HG03460 (cell line): ENCODE results near the gene PFKFB3.
"Not testable (repeated sequence)": the region's sequence is repeated elsewhere in the genome, so short reads cannot be mapped to it uniquely, and the experiment has no call there.

Source experiments
- ATAC-seq: cut with Tn5 transposase; IDR thresholded peaks from one replicate; pipeline ENCODE4 v1.9.1; 2021; ENCODE audit not compliant: unreplicated experiment

PFKFB3 gene

DNA sequence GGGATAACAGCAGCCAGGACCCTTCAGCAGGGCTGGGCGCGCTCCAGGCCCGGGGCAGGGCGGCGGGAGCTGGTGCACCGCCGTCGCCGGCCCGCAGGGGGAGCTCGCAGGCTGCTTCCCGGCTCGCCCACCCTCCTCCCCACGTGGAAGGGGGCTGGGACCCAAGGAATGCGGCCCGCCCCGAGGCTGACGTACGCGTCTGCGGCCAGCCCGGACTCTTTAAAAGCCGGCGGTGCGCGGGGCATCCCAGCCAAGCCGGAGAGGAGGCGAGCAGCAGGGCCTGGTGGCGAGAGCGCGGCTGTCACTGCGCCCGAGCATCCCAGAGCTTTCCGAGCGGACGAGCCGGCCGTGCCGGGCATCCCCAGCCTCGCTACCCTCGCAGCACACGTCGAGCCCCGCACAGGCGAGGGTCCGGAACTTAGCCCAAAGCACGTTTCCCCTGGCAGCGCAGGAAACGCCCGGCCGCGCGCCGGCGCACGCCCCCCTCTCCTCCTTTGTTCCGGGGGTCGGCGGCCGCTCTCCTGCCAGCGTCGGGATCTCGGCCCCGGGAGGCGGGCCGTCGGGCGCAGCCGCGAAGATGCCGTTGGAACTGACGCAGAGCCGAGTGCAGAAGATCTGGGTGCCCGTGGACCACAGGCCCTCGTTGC is at the start of gene PFKFB3:
PFKFB3 (plus strand) TSS at position 249 of the 647 bp plus-strand sequence; CDS start at position 578, 329 bp downstream.
- ATAC-seq, result peak; percentile 72

DNA sequence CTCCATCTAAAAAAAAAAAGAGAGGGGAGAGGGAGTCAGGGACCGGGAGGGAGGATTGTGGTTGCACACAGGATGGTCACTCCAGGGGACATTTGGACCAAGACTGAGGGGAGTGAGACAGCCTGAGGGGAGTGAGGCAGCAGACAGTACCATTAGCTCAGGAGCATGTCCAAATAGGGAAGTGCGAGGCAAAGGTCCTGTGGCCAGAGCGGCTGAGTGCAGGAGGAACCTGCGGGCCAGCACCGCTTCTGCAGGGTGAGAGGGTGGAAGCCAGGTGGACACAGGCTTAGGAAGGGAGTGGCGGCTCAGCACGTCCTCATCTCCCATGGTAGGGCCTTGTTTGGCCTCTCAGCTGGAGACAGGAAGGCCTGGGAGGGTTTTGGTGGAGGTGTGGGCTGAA is 48.9 kb upstream of the PFKFB3 start:
- no peak for ATAC-seq

DNA sequence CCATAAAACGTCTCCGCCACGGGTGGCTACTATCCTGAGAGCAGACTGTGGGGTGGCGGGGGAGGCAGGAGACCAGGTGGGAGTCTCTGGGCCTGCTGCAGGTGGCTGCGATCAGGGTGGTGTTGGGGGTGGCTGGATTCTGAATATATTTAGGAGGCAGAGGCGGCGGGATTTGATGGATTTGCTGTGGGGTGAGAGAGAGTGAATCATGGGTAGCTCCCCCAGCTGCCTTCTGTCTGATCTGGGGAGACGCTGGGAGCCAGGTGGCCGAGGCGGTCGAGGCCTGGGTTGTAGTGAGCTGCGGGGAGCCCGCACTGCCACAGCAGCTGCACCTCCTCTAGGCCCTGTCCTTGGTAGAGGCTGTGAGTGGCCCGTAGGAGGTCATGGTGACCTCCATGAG is 48.2 kb upstream of the PFKFB3 start:
- no peak for ATAC-seq

DNA sequence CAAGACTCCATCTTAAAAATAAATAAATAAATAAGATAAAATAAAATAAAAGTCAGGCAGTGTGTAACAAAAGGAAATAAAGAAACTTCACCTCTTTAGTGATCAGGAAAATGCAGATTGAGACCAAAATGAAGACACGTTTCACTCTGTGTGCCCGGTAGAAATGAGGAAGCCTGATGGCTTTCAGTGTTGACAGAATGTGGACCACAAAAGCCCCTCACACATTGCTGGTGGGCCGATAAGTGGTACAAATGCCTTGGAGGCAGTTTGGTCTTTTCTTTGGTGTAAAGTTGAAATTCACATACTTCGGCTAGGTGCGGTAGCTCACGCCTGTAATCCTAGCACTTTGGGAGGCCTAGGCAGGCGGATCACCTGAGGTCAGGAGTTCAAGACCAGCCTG is 44.5 kb upstream of the PFKFB3 start:
- ATAC-seq, result no peak

DNA sequence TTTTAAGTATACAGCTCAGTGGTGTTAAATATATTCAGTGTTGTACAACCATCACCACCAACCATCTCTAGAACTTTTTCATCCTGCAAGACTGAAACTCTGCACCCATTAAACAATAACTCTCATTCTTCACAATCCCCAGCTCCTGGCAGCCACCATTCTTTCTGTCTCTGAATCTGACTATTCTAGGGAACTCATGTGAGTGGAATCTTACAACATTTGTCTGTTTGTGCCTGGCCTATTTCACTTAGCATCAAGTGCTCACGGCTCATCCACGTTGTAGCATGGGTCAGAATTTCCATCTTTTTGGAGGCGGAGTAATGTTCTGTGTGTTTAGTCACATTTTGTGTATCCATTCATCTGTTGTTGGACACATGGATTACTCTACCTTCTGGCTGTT is 40.8 kb upstream of the PFKFB3 start:
- ATAC-seq, result no peak

DNA sequence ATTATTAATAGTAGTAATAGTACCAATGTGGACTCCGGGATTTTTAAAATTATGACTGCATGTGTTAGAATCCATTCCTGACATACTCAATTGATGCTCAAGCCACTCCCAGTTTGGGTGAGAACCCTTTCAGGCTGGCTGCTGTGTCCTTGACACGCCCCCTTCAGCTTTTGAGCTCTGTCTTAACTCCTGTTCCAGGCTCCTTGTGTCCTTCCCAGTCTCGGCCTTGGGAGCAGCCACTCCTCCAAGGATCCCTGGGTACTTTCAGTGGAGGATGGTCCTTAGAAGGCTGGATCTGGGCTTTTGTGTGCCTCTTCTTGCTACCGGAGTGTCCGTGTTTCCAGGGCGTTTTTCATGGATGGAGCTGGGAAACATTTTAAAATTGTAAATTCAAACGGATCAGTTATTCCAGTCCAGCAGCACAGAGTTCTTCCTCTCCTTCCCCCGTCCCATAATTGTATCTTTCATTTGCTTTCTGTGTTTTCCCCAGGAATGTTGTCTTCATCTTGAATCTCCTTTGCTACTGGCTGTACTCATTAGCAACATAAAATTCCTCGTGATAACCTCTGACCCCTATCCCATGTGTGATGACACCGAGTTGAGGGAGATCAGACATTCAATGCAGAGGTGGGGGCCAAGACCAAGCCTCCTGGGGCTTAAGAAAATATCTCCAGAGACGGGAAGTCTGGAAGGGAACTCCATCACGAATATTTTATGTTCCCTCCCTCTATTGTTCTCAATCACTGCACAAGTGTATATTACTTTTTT is 40.0 kb upstream of the PFKFB3 start:
- ATAC-seq, result no peak

DNA sequence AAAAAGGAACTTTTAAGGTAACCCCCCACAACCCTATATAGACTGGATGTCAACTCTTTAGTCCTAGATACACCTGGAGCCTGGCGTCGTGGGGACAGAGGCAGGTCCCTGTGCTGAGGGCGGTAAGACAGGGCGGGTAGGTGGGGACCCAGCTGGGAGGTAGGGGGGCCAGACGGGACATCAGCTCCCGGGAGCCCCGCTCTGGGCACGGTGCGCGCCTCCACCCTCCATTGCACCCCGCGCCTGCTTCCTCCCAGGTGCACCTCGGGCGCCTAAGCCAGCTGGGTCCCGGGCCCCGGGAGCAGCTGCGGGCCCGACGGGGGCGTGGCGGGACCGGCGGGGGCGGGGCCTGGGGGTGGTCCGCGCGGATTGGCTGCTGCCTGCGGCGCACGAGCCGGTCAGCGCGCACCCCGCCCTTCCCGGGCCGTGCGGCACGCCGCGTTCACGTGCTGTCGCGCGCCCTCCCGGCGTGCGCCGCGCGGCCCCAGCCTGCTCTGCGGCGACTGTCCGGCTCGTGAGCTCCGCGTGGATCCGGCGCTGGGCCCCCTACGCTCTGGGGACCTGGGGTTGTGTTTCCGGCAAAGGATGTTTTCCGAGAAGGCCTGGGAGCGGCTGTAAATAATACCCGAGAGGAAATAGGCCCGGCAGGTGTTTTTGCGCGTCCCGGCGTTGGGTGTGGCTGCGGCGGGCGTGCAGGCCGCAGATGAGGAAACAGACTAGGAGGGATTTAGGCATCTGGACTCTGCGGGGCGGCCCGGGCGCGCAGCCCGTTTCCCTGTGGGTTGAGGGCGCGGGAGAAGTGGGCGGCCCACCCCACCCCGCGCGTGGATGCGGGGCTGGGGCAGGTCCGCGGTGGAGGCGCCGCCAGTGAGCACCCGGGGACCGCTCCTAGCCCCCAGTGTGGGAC is 39.1 kb upstream of the PFKFB3 start:
- ATAC-seq, result peak; percentile 95

DNA sequence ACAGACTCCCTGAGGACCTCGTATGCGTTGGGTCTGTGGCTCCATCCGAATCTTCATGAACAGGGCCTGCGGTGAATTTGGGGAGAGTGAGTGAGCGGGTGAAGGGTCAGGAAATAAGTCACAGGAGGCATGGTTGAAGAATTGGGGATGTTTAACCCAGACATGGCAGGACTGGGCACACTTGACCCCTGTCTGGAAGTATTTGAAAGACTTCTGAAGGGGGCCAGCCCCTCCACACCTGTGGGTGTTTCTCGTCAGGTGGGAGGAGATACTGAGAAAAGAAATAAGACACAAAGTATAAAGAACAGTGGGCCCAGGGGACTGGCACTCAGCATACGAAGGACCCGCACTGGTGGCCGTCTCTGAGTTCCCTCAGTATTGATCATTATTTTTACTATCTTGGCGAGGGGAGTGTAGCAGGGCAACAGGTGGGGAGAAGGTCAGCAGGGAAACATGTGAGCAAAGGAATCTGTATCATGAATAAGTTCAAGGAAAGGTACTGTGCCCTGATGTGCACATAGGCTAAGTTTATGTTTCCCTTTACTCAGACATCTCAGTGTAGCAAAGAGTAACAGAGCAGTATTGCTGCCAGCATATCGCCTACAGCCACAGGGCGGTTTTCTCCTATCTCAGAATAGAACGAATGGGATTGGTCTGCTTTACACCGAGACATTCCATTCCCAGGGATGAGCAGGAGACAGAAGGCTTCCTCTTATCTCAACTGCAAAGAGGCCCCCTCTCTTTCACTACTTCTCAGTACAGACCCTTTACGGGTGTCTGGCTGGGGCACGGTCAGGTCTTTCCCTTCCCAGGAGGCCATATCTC is 38.2 kb upstream of the PFKFB3 start:
- no peak for ATAC-seq

DNA sequence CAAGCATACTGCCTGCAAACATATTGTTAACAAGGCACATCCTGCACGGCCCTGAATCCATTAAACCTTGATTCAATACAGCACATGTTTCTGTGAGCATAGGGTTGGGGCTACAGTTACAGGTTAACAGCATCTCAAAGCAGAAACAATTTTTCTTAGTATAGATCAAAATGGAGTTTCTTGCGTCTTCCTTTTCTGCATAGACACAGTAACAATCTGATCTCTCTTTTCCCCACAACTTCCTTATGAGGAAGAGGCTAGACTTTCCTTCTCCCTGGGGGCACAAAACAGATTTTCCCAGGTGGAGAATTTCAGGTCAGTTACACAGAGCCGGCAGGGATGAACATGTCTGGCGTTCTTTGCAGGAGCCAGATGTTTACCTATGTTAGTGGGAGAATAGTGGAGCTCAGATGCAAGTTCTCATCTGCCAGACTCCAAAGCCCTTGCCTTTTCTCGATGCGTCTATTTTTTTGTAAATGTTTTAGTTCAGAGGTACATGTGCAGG is 37.5 kb upstream of the PFKFB3 start:
- ATAC-seq, result no peak

DNA sequence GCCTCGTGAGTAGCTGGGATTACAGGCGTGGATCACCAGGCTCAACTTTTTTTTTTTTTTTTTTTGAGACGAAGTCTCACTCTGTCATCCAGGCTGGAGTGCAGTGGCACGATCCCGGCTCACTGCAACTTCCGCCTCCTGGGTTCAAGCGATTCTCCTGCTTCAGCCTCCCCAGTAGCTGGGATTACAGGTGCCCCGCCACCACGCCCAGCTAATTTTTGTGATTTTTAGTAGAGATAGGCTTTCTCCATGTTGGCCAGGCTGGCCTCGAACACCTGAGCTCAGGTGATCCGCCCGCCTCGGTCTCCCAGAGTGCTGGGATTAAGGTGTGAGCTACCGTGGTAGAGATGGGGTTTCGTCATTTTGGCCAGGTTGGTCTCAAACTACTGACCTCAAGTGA is 36.8 kb upstream of the PFKFB3 start:
- ATAC-seq, result not testable (repeated sequence)

DNA sequence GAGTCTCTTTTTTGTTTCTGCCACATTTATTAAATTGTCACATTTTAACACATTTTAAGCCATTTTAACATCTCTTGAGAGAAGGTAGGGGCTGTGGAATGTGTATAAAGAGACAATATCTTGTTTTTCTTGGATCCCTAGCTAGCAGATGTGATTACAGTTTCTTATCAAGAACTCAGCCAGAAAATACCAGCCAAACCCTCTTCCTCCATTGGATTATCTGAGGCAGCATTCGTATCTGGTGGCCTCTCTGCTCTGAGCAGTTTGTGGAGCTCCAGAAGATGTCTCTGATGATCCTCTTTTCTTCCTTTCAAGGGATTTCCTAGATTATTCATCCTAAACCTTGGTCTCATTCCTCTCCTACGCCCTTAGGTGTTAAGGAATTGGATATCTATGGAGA is 35.3 kb upstream of the PFKFB3 start:
- no peak for ATAC-seq

DNA sequence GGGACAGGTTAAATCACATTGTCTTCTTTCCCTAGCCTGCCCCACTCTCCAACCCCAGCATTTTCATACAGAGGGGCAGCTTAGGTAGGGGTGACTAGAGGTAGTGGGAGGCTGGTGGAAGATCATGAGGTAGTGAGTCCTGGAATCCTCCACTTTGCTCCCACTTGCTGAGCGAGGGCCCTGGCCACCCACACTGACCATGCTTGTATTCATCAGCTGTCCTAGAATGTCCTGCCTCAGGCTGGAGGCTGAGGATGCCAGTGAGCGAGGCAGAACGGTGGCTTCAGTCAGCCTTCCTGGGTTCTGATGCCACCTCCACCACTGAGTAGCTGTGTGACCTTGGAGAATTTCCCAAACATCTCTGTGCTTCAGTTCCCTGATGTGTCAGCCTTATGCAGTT is 34.6 kb upstream of the PFKFB3 start:
- ATAC-seq, result no peak

DNA sequence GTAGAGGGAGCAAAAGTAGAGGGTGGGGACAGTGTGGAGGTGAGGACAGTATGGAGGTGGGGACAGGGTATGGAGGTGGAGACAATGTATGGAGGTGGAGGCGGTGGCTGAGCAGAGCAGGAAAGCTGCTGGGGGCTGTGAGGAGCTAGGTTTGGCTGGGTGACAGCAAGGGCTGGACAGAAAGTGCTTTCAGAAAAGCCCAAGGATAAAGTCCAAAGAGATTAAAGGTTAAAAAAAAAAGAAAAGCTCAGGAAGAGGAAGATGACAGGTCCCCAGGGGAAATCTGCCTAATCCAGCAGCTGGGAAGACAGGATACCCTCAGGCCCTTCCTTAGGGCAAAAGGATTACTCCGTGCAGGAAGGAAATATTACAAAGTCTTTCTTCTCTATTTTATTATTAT is 32.1 kb upstream of the PFKFB3 start:
- ATAC-seq, result no peak

DNA sequence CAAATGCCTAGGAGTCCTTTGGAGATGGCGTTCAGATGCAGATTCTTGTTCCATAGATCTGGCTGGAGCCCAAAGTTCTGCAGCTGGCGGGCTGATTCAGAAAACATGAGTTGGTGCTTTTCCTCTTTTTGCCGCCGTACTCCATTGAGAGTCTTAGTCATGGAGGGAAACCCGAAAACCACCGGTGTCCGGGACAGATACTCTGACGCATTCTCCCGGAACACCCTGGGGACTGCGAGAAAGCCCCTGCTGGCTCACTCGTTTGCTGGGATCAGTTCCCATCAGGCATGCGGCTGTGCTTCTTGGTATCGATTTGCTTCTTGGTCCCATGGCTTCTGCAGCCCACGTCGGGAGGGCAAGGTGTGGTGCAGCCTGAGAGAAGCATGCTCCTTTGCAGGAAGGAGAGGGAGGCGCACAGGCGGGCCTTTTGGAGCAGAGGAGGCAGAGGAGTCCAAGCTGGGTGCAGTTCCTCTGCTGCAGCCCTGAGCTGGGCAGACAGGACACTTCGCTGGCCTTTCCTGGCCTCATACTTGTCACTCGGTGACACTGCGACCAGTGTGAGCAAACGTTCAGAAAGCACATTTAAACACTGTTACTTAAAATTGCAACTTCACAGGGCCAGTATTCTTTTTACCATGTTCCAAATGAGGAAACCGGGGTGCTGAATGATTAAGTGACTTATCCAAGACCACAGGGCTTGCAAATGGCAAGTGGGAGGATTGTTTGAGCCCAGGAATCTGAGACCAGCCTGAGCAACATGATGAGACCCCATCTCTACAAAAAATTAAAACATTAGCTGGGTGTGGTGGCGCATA is 30.6 kb upstream of the PFKFB3 start:
- no peak for ATAC-seq

DNA sequence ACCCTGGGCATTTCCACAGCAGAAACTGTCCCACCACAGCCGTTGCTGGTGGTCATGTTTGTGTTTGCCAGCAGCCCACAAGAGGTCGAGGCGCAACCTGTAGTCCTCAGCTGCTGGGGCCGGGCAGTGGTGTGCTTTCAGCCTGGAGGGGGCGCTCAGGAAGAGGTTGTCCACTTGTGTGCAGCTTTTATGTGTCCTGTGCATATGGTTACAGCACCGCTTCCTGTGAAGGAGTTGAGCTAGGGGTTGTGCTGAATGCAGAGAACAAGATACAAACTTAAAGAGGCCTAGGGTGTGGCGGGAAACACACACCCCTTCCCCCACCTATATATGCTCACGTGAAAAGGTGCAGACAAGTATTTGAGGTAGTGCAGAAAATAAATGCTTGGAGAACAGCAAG is 29.5 kb upstream of the PFKFB3 start:
- no peak for ATAC-seq

DNA sequence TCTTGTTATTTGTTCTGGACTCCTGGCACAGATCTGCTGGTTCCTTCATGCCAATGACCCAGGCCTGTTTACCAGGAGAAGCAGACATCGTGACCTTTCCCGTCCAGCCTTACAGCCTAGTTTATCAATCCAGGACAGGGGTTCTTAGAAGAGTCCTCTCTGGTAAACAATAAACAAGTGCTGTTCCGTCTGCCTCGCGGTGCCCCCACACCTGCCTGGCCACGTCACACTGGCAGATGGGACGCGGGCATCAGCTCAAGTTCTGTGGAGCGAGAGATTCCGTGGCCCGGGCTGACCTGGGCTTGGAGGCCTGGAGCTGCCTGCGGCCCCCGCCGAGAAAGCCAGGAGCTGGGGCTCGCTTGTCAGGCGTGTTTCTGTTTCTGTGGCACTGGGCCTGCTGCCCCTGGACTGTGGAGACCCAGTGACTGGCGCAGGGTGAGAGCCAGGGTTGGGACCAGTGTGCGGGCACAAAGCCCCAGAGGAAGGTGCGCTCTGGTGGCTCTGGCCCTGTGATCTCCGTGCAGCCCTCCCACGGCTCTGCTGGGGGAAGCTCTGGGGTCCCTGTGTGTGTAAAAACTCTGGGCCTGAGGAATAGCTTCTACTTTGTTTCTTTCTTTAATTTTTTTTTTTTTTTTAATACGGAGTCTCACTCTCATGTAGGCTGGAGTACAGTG is 28.4 kb upstream of the PFKFB3 start:
- no peak for ATAC-seq

DNA sequence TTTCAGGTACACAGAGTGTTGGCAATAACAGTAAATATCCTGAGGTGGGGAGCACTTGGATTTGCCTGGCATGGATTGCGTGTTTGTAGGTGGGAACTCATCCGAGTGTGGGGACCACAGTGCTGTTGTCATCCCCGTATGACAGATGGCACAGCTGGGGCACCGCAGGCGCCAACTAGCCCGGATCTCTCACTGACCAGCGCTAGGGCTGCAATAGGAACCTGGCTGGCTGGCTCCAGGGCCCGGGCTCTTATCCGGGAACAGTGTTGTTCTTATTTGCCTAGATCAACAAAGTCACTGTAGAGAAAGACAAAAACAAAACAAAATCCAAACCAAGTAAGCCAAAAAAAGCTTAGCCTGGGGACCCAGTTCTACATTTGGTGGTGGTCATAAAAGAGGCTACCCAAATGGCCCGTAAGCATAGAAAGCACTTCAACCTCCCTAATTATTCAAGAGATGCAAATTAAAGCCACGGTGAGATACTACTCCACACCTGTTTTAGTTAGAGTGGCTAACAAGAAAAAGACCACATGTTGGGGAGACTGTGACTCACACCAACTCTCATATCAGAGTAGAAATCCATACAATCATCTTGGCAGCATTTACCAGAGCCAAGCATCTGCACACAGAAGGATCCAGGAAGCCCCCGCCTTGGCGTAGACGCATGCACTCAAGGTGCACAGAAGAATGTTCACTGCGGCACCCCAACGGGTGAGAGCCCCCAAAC is 27.2 kb upstream of the PFKFB3 start:
- ATAC-seq, result no peak

DNA sequence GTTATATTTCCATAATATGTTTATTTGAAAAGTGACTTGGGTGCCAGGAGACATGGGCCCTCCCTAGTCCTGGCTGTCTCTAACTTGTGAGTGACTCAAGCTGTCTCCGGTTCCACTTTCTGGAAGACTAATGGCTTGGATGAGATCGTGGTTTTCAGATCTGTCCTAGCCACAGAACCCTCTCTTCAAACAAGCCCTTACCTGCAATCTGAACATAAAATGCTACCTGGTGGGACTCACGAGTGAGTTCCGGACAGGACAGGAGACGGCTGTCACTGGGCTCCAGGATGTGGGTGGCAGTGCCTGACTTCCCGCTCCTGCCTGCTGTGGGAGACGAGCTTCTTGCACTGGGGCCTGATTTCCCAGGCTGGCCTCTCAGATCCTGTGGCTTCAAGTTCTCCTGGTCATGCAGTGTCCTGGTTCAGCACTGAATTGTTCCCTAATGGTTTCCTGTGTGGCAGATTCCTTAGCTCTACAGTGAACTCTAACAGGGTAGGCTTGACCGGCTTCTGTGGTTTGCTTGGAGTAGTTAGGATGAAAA is 26.0 kb upstream of the PFKFB3 start:
- no peak for ATAC-seq
